B cell (primary cell): Measurements from ENCODE around the gene UGT1A4.

Experiments
- CTCF ChIP-seq: fragments of 200-600 bp; IDR thresholded peaks from one replicate; pipeline ENCODE4 v1.8.0; 2022; ENCODE audit warnings: antibody characterized with exemption, mild to moderate bottlenecking
- EZH2 ChIP-seq: IDR thresholded peaks from 2 replicates; pipeline ENCODE4 v1.6.1; 2012; ENCODE audit warnings: borderline replicate concordance, low read depth, mild to moderate bottlenecking, moderate library complexity, low read length; ENCODE audit not compliant: insufficient read depth, poor library complexity, severe bottlenecking

- TF ChIP-seq CTCF (no peak), EZH2 (no peak)
These were observed 103.2 kb downstream of the UGT1A4 start for GRCh38 chr2:233821709-233822100.
